H9 (cell line): Measurements from ENCODE around the gene IFNK. TPM values are rescaled to one million over a fixed set of nuclear protein-coding genes. Genes with fewer than 3 reads are reported as not detected.

Experiments used
- DNase-seq: peaks from one replicate; pipeline ENCODE4 v3.0.0-alpha.2; 2017
- H2AFZ ChIP-seq: one replicate; pipeline ENCODE4 v1.6.1; 2013; ENCODE audit warnings: mild to moderate bottlenecking, low read length, control low read depth, moderate library complexity
- H2AK5ac ChIP-seq: 2 replicates; pipeline ENCODE4 v1.6.1; 2013; ENCODE audit warnings: low read length, control low read depth, mixed read lengths; ENCODE audit not compliant: insufficient read length
- H2BK120ac ChIP-seq: one replicate; pipeline ENCODE4 v1.6.1; 2013; ENCODE audit warnings: low read depth, mild to moderate bottlenecking, low read length, control low read depth, inconsistent platforms; ENCODE audit not compliant: poor library complexity, severe bottlenecking
- H2BK12ac ChIP-seq: 2 replicates; pipeline ENCODE4 v1.6.1; 2013; ENCODE audit warnings: low read length, control low read depth, mixed read lengths, low read depth; ENCODE audit not compliant: insufficient read length
- H2BK15ac ChIP-seq: 2 replicates; pipeline ENCODE4 v1.6.1; 2013; ENCODE audit warnings: low read depth, low read length, control low read depth
- H2BK20ac ChIP-seq: one replicate; pipeline ENCODE4 v1.6.1; 2013; ENCODE audit warnings: low read depth, mild to moderate bottlenecking, low read length, control low read depth, inconsistent platforms; ENCODE audit not compliant: poor library complexity, severe bottlenecking
- H2BK5ac ChIP-seq: 2 replicates; pipeline ENCODE4 v1.6.1; 2013; ENCODE audit warnings: low read length, control low read depth, mixed read lengths; ENCODE audit not compliant: insufficient read length
- H3K14ac ChIP-seq: 2 replicates; pipeline ENCODE4 v1.6.1; 2013; ENCODE audit warnings: low read length, control low read depth; ENCODE audit not compliant: insufficient read depth
- H3K18ac ChIP-seq: 2 replicates; pipeline ENCODE4 v1.6.1; 2013; ENCODE audit warnings: low read depth, mild to moderate bottlenecking, mixed read lengths, low read length, control low read depth; ENCODE audit not compliant: insufficient read length
- H3K23ac ChIP-seq: 2 replicates; pipeline ENCODE4 v1.6.1; 2013; ENCODE audit warnings: low read length, control low read depth, mixed read lengths, low read depth; ENCODE audit not compliant: insufficient read length
- H3K23me2 ChIP-seq: 2 replicates; pipeline ENCODE4 v1.6.1; 2013; ENCODE audit warnings: low read depth, mild to moderate bottlenecking, mixed read lengths, low read length, control low read depth; ENCODE audit not compliant: insufficient read length, poor library complexity, severe bottlenecking
- H3K27ac ChIP-seq: 2 replicates; pipeline ENCODE4 v1.5.1; 2013; ENCODE audit warnings: low read length, control low read depth, mixed read lengths, low read depth; ENCODE audit not compliant: insufficient read length
- H3K27me3 ChIP-seq: 2 replicates; pipeline ENCODE4 v1.6.1; 2013; ENCODE audit warnings: low read length, control low read depth, inconsistent platforms; ENCODE audit not compliant: insufficient read depth
- H3K4ac ChIP-seq: 2 replicates; pipeline ENCODE4 v1.6.1; 2013; ENCODE audit warnings: low read depth, mild to moderate bottlenecking, control low read depth, inconsistent platforms, low read length, moderate library complexity
- H3K4me1 ChIP-seq: 2 replicates; pipeline ENCODE4 v1.6.1; 2013; ENCODE audit warnings: low read length, control low read depth, inconsistent platforms; ENCODE audit not compliant: insufficient read depth
- H3K4me2 ChIP-seq: 2 replicates; pipeline ENCODE4 v1.6.1; 2013; ENCODE audit warnings: low read length, control low read depth, mixed read lengths; ENCODE audit not compliant: insufficient read length, insufficient read depth
- H3K56ac ChIP-seq: 2 replicates; pipeline ENCODE4 v1.6.1; 2013; ENCODE audit warnings: low read depth, mild to moderate bottlenecking, mixed read lengths, low read length, control low read depth; ENCODE audit not compliant: insufficient read length
- H3K79me1 ChIP-seq: 2 replicates; pipeline ENCODE4 v1.6.1; 2013; ENCODE audit warnings: low read depth, mild to moderate bottlenecking, moderate library complexity, low read length, control low read depth, inconsistent platforms; ENCODE audit not compliant: insufficient read depth, poor library complexity, severe bottlenecking
- H3K79me2 ChIP-seq: 2 replicates; pipeline ENCODE4 v1.6.1; 2013; ENCODE audit warnings: low read length, control low read depth, inconsistent platforms; ENCODE audit not compliant: insufficient read depth
- H3K9ac ChIP-seq: 2 replicates; pipeline ENCODE4 v1.6.1; 2013; ENCODE audit warnings: low read length, control low read depth, mixed read lengths; ENCODE audit not compliant: insufficient read length; ENCODE audit errors: extremely low read depth
- H3K9me3 ChIP-seq: one replicate; pipeline ENCODE4 v1.6.1; 2013; ENCODE audit warnings: low read depth, low read length, inconsistent platforms; ENCODE audit not compliant: control insufficient read depth
- H3T11ph ChIP-seq: one replicate; pipeline ENCODE4 v1.6.1; 2013; ENCODE audit warnings: mild to moderate bottlenecking, low read length, control low read depth, inconsistent platforms
- H4K20me1 ChIP-seq: one replicate; pipeline ENCODE4 v1.6.1; 2013; ENCODE audit not compliant: control insufficient read depth, insufficient read length, insufficient read depth
- H4K5ac ChIP-seq: 2 replicates; pipeline ENCODE4 v1.6.1; 2013; ENCODE audit warnings: low read depth, mild to moderate bottlenecking, mixed read lengths, low read length, control low read depth; ENCODE audit not compliant: insufficient read length
- H4K8ac ChIP-seq: replicated peaks from 2 replicates; pipeline ENCODE4 v1.6.1; 2013; ENCODE audit warnings: low read length, control low read depth, mixed read lengths, low read depth; ENCODE audit not compliant: insufficient read length
- H4K91ac ChIP-seq: 2 replicates; pipeline ENCODE4 v1.6.1; 2013; ENCODE audit warnings: low read depth, mild to moderate bottlenecking, moderate library complexity, mixed read lengths, low read length, control low read depth; ENCODE audit not compliant: insufficient read length
- H3K27ac Mint-ChIP-seq, 3 experiments: 2 replicates in 2 of 3; 3 replicates in 1 of 3; pipeline ENCODE4 v1.8.0; 2020 to 2021; ENCODE audit warnings: mixed read lengths in 3 of 3, mild to moderate bottlenecking in 1 of 3, moderate library complexity in 1 of 3
- H3K27me3 Mint-ChIP-seq: 2 replicates; pipeline ENCODE4 v1.8.0; 2021; ENCODE audit warnings: low read depth, mild to moderate bottlenecking, moderate library complexity, mixed read lengths
- H3K36me3 Mint-ChIP-seq, 3 experiments: 2 replicates in 2 of 3; 3 replicates in 1 of 3; pipeline ENCODE4 v1.8.0; 2020 to 2021; ENCODE audit warnings: low read depth in 3 of 3, mixed read lengths in 3 of 3; ENCODE audit not compliant: insufficient read depth in 1 of 3
- H3K4me1 Mint-ChIP-seq, 2 experiments: 2 replicates each; pipeline ENCODE4 v1.8.0; 2020; ENCODE audit warnings: mixed read lengths in 2 of 2
- H3K4me3 Mint-ChIP-seq, 2 experiments: 2 replicates in 1 of 2; 3 replicates in 1 of 2; pipeline ENCODE4 v1.8.0; 2020 to 2021; ENCODE audit warnings: mild to moderate bottlenecking in 2 of 2, mixed read lengths in 2 of 2, moderate library complexity in 1 of 2
- H3K9me3 Mint-ChIP-seq, 2 experiments: 2 replicates in 1 of 2; 3 replicates in 1 of 2; pipeline ENCODE4 v1.8.0; 2020; ENCODE audit warnings: mild to moderate bottlenecking in 2 of 2, mixed read lengths in 2 of 2, moderate library complexity in 1 of 2
- CTCF ChIP-seq: fragments of 200-600 bp; sonication (generic); conservative IDR thresholded peaks from 3 replicates; pipeline ENCODE4 v1.8.0; 2021; ENCODE audit warnings: antibody characterized with exemption, mild to moderate bottlenecking
- WGBS: extraction: QIAGEN DNeasy Blood & Tissue Kit; methylation state at CpG from one replicate; pipeline ENCODE4 v1.1.7; 2013; ENCODE audit warnings: missing lambda C conversion rate, low lambda C conversion rate, mixed read lengths; ENCODE audit not compliant: insufficient read length; ENCODE audit errors: extremely low coverage; 5-methylcytosine and 5-hydroxymethylcytosine counted together
- total RNA-seq: library from RNA; stranded (reverse); gene quantifications from 2 replicates; pipeline ENCODE4 v1.2.1, GENCODE V29; 2021

IFNK gene
- total RNA-seq, 1 experiment from 2014 or later, result not detected

- Mint-ChIP-seq H3K27ac (peak overlapping the region in 2 of 3 experiments; percentile 46 to 70; a peak in 3 of 7 replicates), H3K36me3 (peaks cover 8 to 12% (median 8%) of the 10 kb centered on the region in 3 experiments; a peak in 5 of 7 replicates), H3K27me3 (no peaks in the 10 kb centered on the region), H3K4me3 (no peak overlapping the region; a peak in 2 of 5 replicates), H3K9me3 (peaks cover 0 to 4% of the 10 kb centered on the region in 2 experiments; a peak in 3 of 5 replicates), H3K4me1 (peaks cover 56 to 69% of the 10 kb centered on the region in 2 experiments)
- H4K8ac ChIP-seq, result no peak overlapping the region
- peak overlapping the region; percentile 34 for H3K4me2 ChIP-seq
- H3K27ac ChIP-seq, result no peak overlapping the region
- H3K14ac ChIP-seq, result no peak overlapping the region
- H3K18ac ChIP-seq, result no peak overlapping the region
- H2BK12ac ChIP-seq, result no peak overlapping the region
- no peaks in the 10 kb centered on the region for H3K23me2 ChIP-seq
- no peak overlapping the region for H2AK5ac ChIP-seq
- H2BK15ac ChIP-seq, result no peak overlapping the region
- no peak overlapping the region for H3K4ac ChIP-seq
- H4K20me1 ChIP-seq, result no peaks in the 10 kb centered on the region
- no peak overlapping the region for H3K9ac ChIP-seq
- no peak overlapping the region for H3K56ac ChIP-seq
- H3K23ac ChIP-seq, result no peak overlapping the region
- peaks cover 4% of the 10 kb centered on the region for H3K79me1 ChIP-seq
- TF ChIP-seq CTCF, result no peak
- H2BK5ac ChIP-seq, result no peak overlapping the region
- no peak overlapping the region for H2BK120ac ChIP-seq
- no peaks in the 10 kb centered on the region; the same call in 1 of the 2 replicates for H3K79me2 ChIP-seq
- WGBS, result no CpG with 5 or more reads among the region's 3 CpGs
- no peak overlapping the region for H2BK20ac ChIP-seq
- H3K9me3 ChIP-seq, result no peaks in the 10 kb centered on the region
- no peak overlapping the region for H4K91ac ChIP-seq
- no peak overlapping the region for H4K5ac ChIP-seq
- no peak for DNase-seq
- no peak overlapping the region for H2AFZ ChIP-seq
- no peaks in the 10 kb centered on the region for H3K27me3 ChIP-seq
- peaks cover 11% of the 10 kb centered on the region; the same call in 1 of the 2 replicates for H3K4me1 ChIP-seq
- H3T11ph ChIP-seq, result no peak overlapping the region
Measured at GRCh38 chr9:27495480-27496134, 28.5 kb upstream of the IFNK start.
